ENCODE data around the gene CHAD.
"Not testable (repeated sequence)": the region's sequence is repeated elsewhere in the genome, so short reads cannot be mapped to it uniquely, and the experiment has no call there.

Gene CHAD

DNA sequence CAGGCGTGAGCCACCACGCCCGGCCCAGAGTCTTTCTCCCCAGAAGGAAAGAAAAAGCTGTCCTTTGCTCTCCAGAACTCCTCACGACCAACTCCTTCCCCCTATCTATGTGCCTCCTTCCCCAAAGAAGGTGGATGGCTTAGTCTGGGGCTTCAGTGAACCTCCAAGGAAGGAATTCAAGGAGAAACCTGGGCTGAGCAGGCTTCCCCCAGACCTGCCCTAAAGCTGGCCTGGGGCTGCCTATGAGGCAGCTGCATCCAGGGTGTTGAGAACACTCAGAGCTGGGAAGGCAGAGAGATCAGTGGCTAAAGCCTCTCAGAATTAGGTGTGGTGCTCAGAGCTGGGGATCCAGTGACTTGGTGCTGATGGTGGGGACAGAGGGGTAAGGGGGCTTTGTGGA, 38.9 kb downstream of the CHAD start:
- no peak for DNase-seq (ENCODE audit: low read depth in 2 of 2)

DNA sequence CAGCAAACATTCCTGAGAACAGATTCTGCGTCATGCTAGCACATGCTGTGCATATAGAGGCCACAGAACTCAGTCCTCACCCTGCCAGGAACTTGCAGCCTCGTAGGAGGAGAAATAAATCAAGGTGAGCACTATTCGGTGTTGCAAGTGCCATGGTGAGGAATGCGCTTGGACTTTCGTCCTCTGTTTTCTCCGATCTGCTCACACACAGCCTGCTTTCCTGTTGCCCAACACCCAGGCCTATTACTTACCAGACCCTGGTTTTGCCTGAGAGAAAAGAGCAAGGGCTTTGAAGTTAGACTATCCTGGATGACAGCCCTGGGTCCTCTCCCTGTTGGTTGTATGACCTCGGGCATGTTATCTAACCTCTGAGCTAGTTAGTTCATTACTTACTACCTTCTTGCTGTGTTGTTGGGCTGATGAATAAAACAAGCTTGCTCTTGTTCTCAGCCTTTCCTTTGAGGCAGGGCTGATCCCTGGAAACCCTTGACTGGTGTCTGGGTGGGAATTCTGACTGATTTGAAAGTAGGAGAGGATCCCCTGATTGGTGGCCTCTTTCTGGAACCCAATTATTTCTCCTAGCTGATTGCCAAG, 39.8 kb downstream of the CHAD start:
- no peak for DNase-seq (ENCODE audit: low read depth in 2 of 2)

DNA sequence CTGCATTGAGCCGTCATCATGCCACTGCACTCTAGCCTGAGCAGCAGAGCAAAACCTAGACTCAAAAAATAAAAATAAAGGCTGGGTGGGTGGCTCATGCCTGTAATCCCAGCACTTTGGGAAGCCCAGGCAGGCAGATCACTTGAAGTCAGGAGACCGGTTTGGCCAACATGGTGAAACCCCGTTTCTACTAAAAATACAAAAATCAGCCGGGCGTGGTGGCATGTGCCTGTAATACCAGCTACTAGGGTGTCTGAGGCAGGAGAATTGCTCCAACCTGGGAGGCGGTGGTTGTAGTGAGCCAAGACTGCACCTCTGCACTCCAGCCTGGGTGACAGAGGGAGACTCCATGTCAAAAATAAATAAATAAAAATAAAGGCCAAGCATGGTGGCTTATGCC, 40.6 kb downstream of the CHAD start:
- not testable (repeated sequence) for DNase-seq (ENCODE audit: low read depth in 2 of 2)

DNA sequence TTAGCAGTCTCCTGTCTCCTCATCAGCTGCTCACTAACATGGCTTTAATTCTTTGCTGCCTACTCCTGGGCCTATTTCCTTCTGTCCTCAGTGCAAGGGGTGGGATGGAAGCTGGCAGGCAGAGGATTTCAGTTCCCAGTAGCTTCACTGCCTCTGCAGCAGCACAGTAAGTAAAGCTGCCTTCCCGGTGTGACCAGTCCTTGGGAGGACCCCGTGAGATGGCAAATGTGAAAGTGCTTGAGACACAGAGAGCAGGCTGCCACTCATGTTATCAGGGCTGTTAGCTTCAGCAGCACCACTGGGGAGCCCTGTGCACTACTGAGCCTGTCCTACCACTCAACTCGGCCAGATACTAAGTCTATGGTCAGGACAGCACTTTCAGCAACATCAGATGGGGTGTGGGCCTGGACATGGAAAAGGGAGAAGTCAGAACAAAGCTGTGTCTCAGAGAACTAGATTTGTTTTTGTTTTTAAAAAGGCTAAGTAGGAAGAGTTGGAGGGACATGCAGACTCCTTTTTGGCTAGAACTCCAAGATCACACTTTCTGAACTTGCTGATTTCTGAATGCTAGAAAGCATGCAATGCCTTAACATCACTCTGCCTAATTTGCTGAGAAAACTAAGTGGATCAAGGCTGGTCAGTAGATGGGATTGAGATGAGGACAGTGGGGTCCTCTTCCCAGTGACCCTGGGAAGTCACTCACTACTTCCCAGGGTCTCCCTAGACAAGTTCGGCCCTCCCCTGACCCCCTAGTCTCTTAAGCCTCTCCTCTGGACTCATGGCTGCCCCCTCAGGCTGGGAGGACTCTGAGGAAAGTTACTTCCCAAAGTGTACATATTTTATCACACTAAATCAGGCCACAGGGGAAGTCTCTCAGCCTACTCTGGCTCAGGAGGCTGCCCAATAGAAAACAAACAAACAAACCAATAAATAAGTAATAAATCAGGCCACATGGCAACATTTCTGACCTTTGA, 41.6 kb downstream of the CHAD start:
- no peak for DNase-seq (ENCODE audit: low read depth in 2 of 2)

DNA sequence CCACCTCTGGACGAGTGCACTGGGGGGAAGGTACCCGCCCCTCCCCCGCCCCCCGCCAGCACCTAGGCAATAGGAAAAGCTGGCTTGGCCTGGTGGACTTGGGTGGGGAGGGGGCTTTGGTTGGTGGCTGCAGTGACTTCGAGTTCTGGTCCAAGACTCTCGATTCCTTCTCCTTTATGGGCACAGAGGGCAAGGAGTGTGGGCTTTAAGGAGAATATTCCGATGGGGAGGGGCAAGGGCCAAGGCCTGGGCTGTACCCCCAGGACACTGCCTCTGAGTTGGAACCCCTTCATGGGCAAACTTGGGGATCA, 42.3 kb downstream of the CHAD start:
- DNase-seq (ENCODE audit: low read depth in 2 of 2), result no peak

DNA sequence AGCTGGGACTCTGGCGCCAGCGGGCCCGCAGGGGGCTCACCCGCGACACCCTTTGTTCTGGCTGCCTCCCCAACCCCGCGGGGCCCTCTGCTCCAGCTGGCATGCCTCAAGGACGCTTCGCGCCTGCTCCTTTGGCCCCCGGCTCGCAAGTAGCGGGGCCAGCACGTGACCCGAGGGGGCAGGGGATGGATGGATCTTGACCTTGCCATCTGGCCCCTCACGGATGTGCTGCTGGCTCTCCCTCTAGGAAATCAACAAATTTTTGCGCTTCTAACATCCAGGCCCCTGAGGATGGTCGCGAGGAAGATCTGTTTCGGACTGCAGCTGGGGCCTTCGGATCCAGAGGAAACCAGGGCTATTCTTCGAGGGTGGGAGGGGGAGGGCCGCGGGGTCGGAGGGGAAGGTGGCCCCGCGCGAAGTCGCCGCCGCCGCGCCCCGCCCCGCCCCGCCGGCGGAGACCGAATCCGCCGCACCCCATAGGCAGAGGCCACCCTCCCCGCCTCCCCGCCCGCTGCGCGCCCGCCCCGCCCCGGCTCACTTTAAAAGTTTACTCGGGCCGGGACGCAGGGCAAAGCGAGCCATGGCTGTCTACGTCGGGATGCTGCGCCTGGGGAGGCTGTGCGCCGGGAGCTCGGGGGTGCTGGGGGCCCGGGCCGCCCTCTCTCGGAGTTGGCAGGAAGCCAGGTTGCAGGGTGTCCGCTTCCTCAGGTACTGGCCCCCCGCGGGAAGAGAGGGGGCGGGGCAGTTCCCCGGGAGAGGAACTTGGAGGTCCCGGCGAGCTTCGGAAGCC, 42.8 kb downstream of the CHAD start, which contains the start of gene ACSF2:
Gene ACSF2, plus strand, starts transcription at position 537 of the 790 bp plus-strand sequence. Its CDS starts 44 bp downstream, at position 581.
- peak; percentile 31 to 34 for DNase-seq (ENCODE audit: low read depth in 2 of 2)

DNA sequence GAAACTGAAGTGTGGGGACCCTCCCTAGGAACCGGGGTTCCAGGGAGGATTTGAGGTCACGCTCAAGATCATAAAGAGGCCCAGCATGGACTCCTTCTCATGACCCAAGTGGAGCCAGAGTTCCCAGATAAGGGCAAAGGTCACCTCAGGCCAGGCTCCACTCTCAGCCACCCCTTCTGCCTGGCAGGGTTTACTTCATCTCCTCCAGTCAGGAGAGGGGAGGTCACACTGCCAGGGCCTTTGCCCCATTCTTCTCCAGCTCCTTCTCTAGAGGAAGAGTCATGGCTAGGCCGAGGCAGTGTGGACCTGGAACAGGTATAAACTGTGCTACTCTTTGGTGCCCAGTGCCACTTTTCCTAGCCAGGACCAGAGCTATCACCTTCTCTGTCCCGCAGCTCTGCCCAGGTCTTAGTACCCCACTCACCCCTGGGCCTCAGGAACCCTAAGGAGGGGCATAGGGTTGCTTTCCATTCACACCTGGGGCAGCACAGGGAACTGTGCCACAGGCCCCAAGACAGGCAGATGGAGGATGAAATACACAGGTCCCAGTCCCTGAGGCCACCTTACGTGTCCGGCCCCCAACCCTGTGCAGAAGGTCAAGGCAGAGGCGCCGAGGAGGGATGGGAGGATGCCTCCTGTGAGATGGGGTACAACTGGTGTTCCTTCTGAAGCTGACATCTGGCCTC, 43.5 kb downstream of the CHAD start:
- DNase-seq (ENCODE audit: low read depth in 2 of 2), result no peak

DNA sequence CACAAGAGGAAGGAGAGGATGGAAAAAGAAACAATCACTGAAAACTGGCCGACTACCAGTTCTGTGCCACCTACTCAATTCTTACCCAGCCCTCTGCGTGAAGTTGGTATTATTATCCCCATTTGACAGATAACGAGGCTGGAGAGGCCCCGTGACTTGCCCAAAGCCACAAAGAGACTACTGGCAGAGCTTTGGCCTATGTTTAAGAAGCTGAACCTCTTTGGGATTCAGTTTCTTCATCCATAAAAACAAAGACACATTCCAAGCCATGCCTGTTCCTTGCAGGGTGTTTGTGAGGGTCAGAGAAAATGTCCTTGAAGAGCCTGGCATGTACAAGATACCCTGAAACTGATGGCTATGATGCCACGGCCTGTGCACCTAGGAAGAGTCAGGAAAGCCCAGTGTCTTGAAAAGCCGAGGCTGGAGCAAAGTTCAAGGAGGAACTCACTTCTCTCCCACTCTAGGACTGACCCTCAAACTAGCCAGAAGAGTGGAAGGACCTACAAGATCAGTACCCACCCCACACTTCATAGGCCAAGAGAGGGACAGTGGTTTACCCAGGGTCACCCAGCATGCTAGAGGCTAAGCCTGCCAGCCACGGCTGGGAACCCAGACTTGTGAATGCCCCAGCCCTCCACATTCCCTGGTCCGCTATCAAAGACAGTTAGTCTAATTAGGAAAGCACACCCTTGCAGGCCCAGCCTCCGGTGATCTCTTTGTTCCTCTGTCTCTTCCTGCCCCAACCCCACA, 44.3 kb downstream of the CHAD start:
- no peak for DNase-seq (ENCODE audit: low read depth in 2 of 2)

DNA sequence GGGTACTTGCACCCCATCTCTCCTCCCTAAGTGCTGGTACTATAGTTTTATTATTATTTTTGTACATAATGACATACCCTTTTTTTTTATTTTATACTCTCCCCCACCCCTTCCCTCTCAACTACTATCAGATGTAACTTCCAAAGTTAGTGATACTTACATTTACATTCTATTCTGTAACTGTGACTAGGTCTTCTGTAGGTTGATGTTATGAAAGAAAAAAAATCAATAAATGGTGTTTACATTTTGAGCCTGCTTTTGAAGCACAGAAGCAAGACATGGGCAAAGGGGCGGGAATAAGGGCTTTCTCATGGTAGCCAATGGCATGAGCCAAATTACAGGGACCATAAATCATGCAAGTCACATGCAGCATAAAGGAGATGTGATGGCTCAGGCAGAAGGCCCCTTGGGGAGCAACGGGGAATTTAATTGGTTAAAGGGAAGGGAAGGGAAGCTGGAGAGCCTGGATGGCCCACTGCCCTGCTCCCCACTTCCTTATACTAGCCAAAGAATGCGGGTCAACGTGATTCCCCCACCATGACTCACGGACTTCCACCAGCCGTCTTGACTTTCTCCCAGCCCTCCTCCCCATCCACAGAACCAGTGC, 45.0 kb downstream of the CHAD start:
- no peak for DNase-seq (ENCODE audit: low read depth in 2 of 2)

DNA sequence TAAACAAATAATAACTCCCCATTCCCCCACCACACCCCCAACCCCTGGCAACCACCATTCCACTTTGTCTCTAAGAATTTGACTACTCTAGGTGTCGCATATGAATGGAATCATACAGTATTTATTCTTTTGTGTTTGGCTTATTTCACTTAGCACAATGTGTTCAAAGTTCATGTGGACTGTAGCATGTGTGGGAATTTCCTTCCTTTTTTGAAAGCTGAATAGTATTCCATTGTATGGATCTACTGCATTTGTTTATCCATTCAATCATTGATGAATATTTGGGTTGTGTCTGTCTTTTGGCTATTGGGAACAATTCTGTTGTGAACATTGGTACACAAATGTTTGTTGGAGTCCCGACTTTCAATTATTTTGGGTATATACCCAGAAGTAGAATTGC, 45.9 kb downstream of the CHAD start:
- DNase-seq (ENCODE audit: low read depth in 2 of 2), result no peak

DNA sequence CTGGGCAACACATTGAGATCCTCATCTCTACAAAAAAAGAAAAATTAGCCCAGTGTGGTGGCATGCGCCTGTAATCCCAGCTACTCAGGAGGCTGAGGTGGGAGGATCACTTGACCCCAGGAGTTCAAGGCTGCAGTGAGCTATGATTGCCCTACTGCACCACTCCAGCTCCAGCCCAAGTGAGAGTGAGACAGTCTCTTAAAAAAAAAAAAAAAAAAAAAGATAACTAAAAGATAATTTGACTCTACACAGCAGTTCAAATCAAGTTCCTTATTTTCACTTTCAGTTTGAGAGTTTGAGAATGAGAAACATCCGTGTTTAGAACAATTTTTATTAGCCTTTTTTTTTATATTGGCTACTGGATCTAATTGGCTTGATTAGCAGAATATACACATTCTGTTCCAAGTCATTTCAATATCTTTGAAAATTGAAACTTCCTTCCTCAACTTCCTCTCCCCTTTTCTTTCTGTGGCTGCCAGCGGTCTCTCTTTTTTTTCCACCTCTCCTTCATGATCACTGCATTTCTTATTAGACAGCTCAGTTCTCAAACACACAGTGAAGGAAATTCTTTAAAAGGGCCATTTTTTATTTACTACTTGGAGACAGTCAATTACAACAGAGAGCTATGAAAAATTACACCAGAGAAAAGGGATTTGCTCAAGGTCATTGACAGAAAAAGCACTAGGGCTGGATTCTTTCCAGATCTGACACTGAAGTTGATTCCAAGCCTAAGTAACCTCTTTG, 47.2 kb downstream of the CHAD start:
- no peak for DNase-seq (ENCODE audit: low read depth in 2 of 2)

DNA sequence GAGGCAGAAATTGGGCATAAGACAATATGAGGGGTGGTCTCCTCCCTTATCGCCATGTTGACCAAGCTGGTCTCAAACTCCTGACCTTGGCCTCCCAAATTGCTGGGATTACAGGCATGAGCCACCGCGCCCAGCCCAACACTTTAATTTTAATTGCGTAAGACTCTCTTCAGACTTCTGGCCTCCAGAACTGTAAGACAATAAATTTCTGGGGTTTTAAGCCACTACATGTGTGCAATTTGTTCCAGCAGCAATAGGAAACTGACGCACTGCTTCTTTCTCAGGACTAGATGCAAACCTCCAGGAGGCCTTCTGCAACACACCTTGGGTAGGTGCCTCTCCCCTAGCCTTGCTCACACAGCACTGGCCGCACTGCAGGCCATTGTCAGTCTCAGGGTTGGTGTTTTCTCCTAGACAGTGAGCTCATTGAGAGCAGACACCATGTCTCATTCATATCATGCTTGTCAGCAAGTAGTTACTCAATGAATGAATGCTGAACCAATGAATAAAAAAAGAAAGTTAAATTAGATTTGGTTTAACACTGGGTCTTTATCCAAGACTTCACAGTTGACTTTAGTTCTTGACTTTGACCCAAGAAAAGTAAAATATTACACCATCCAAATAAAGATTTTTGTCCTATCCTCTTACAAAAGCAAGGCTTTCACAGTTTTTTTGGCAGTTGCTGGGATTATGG, 48.1 kb downstream of the CHAD start:
- DNase-seq (ENCODE audit: low read depth in 2 of 2), result no peak

DNA sequence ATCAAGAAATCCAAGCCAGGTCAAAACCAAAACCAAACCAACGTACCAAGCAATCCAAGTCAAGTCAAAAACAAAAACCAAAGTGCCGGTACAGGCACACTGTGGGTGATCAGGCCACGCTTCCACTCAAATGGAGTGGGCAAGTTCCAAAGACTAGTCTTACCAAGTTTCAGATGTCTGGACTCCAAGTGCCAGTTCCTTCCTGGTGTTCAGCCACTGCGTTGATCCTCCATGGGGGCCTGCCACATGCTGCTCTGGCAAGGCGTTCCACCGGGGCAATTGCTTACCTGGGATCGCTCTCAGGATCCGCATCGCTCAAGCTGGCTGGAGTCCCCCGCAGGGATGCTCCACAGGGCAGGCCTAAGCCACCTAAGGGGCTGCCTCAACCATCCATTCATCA, 49.1 kb downstream of the CHAD start:
- DNase-seq (ENCODE audit: low read depth in 2 of 2), result not testable (repeated sequence)

DNA sequence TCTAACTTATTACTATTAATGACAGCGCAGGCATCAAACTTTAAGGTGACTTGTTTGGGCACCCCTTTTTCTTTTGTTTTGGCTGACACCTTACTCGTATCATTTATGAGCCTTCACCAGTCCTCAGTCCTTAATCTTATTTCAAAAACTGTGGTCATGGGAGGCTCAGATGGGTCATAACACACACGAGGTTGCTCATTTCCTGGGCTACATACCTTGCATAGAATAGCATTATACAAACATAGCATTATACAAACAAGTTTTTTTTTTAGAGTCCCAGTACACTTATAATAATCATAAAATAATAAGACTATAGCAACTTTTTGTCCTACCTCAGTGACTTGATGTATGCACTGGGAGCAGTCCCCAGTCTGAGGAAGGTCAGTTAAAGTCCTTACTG, 53.9 kb downstream of the CHAD start:
- DNase-seq (ENCODE audit: low read depth in 2 of 2), result no peak

Data from stimulated activated CD8-positive, alpha-beta memory T cell treated with anti-CD3 and anti-CD28 coated beads, Interleukin-15, amount 100 ng/mL, for 4 hours (primary cell).